CD4-positive, alpha-beta T cell (primary cell): ENCODE results near the gene ATP1A2. TPM values are rescaled to one million over a fixed set of nuclear protein-coding genes. Genes with fewer than 3 reads are reported as not detected.

Experiments used
- ATAC-seq: fragments of 200-7000 bp; cut with Tn5 transposase; one replicate; pipeline ENCODE4 v1.10.0; 2022; ENCODE audit warnings: mild to moderate bottlenecking; ENCODE audit not compliant: poor library complexity
- CTCF ChIA-PET: fragments of 350-600 bp; sonication (Branson Sonifier 250); formaldehyde crosslinking; loops from one replicate; lab custom pipeline; 2021; ENCODE audit warnings: antibody characterized with exemption, inconsistent platforms; lab: Charles Lee
- POLR2A ChIA-PET: fragments of 350-600 bp; sonication (Branson Sonifier 250); formaldehyde crosslinking; loops from one replicate; lab custom pipeline; 2021; ENCODE audit warnings: antibody characterized with exemption, inconsistent platforms; lab: Charles Lee
- DNase-seq, 14 experiments: peaks; one replicate each; pipeline ENCODE4 v3.0.0-alpha.2; 2013 to 2020; ENCODE audit warnings: mixed read lengths in 2 of 14
- H3K27ac ChIP-seq, 2 donors: one replicate each; pipeline versions ENCODE4 v1.5.1 to v1.7.0; 2013; ENCODE audit warnings: low read length in 2 of 2, low read depth in 1 of 2, mild to moderate bottlenecking in 1 of 2
- H3K27me3 ChIP-seq, 2 experiments: 1 replicate in 1 of 2; 2 replicates in 1 of 2; pipeline versions ENCODE4 v1.6.1 to v1.7.0; 2013; ENCODE audit warnings: low read length in 2 of 2, control low read depth in 1 of 2, mild to moderate bottlenecking in 1 of 2, moderate library complexity in 1 of 2; ENCODE audit not compliant: insufficient read depth in 2 of 2, control insufficient read depth in 1 of 2
- H3K36me3 ChIP-seq: one replicate; pipeline ENCODE4 v1.6.1; 2013; ENCODE audit warnings: low read length, control low read depth; ENCODE audit not compliant: insufficient read depth
- H3K4me1 ChIP-seq: one replicate; pipeline ENCODE4 v1.6.1; 2013; ENCODE audit warnings: low read length, control low read depth; ENCODE audit not compliant: insufficient read depth
- H3K4me3 ChIP-seq: one replicate; pipeline ENCODE4 v1.5.1; 2013; ENCODE audit warnings: mild to moderate bottlenecking, low read length, moderate library complexity
- H3K9me3 ChIP-seq, 2 experiments: 1 replicate in 1 of 2; 2 replicates in 1 of 2; pipeline versions ENCODE4 v1.6.1 to v1.7.0; 2013; ENCODE audit warnings: low read length in 2 of 2, mild to moderate bottlenecking in 2 of 2, control low read depth in 1 of 2, moderate library complexity in 1 of 2; ENCODE audit not compliant: control insufficient read depth in 1 of 2, insufficient read depth in 1 of 2
- H3K27ac Mint-ChIP-seq: one replicate; pipeline ENCODE4 v1.8.0; 2020; ENCODE audit warnings: mixed read lengths
- H3K27me3 Mint-ChIP-seq: one replicate; pipeline ENCODE4 v1.8.0; 2021; ENCODE audit warnings: mixed read lengths
- H3K36me3 Mint-ChIP-seq: one replicate; pipeline ENCODE4 v1.8.0; 2021; ENCODE audit warnings: low read depth, mixed read lengths
- H3K4me1 Mint-ChIP-seq: one replicate; pipeline ENCODE4 v1.8.0; 2021; ENCODE audit warnings: low read depth, mixed read lengths
- H3K4me3 Mint-ChIP-seq: one replicate; pipeline ENCODE4 v1.8.0; 2020; ENCODE audit warnings: mild to moderate bottlenecking, mixed read lengths
- H3K9me3 Mint-ChIP-seq: one replicate; pipeline ENCODE4 v1.8.0; 2020; ENCODE audit warnings: mixed read lengths
- intact Hi-C, 2 experiments: fragments of 100-400 bp; cut with DNase I in 1 of 2; cut with micrococcal nuclease in 1 of 2; formaldehyde crosslinking; loops; one replicate each; pipeline versions ENCODE4 v1.15.1 to v1.9.0; 2023 to 2025; cut with DNase I, micrococcal nuclease
- total RNA-seq, 174 experiments: library from RNA in 2 of 174; stranded (reverse) in 2 of 174; gene quantifications; one replicate each; pipeline ENCODE4 v1.2.3 and lab custom pipeline; 2021 to 2026
- TF ChIP-seq, protein P1 (sequence below): fragments of 200-600 bp; IDR thresholded peaks from one replicate; pipeline ENCODE4 v1.8.0; 2022; ENCODE audit warnings: antibody characterized with exemption, mild to moderate bottlenecking

The ATP1A2 gene
- total RNA-seq, 2 experiments from 2014 or later, result not detected

DNA sequence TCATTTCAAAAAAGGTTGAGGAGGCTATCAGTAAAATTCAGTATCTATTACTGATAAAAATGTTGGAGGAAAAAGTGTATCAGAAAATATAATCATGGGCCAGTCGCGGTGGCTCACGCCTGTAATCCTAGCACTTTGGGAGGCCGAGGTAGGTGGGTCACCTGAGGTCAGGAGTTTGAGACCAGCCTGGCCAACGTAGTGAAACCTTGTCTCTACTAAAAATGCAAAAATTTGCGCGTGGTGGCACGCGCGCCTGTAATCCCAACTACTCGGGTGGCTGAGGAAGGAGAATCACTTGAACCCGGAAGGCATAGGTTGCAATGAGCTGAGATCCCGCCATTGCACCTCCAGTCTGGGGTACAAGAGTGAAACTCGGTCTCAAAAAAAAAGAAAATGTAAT is 30.5 kb downstream of the ATP1A2 start:
- H3K27ac Mint-ChIP-seq, result no peak overlapping the region

DNA sequence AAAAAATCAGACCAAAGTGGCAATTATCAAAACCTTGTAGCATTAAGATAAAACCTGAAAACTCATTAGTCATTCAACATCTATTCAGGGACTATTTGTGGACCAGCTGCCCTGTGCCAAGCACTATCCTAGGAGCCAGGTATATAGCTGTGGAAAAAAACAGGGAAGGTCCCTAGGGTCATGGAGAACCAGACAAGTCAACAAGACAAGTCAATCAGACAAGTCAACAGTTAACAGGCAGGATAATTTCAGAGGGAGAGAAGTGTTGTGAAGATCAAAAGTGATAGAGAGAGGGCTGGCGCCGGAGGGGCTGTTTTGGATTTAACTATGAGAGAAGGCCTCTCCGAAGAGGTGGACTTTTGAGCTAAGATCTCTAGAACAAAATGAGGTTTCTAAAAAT is 32.6 kb downstream of the ATP1A2 start:
- ChIA-PET CTCF (no interaction called here), POLR2A (interaction anchor here (0.7 kb wide), 1 partner anchor 683 kb away, joined by 3 read pairs; no protein-coding TSS in a partner anchor)
- Histone ChIP-seq H3K4me1 (no peaks in the 10 kb centered on the region), H3K27me3 (no peaks in the 10 kb centered on the region), H3K9me3 (no peaks in the 10 kb centered on the region), H3K4me3 (no peak overlapping the region), H3K27ac (no peak overlapping the region), H3K36me3 (no peaks in the 10 kb centered on the region)
- Mint-ChIP-seq H3K27ac (no peak overlapping the region), H3K27me3 (peaks cover 4% of the 10 kb centered on the region), H3K4me1 (no peaks in the 10 kb centered on the region), H3K4me3 (no peak overlapping the region), H3K9me3 (no peaks in the 10 kb centered on the region), H3K36me3 (no peaks in the 10 kb centered on the region)
- TF ChIP-seq, protein P1, sequence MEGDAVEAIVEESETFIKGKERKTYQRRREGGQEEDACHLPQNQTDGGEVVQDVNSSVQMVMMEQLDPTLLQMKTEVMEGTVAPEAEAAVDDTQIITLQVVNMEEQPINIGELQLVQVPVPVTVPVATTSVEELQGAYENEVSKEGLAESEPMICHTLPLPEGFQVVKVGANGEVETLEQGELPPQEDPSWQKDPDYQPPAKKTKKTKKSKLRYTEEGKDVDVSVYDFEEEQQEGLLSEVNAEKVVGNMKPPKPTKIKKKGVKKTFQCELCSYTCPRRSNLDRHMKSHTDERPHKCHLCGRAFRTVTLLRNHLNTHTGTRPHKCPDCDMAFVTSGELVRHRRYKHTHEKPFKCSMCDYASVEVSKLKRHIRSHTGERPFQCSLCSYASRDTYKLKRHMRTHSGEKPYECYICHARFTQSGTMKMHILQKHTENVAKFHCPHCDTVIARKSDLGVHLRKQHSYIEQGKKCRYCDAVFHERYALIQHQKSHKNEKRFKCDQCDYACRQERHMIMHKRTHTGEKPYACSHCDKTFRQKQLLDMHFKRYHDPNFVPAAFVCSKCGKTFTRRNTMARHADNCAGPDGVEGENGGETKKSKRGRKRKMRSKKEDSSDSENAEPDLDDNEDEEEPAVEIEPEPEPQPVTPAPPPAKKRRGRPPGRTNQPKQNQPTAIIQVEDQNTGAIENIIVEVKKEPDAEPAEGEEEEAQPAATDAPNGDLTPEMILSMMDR, result no peak
- intact Hi-C loops, result no loop called here
- no peak for ATAC-seq
- no peak for DNase-seq

More for the DNA sequence above, 30.5 kb downstream of the ATP1A2 start:
- H3K9me3 Mint-ChIP-seq, result no peaks in the 10 kb centered on the region
- no peak overlapping the region for H3K4me3 Mint-ChIP-seq
- Histone ChIP-seq H3K4me1 (no peaks in the 10 kb centered on the region), H3K9me3 (no peaks in the 10 kb centered on the region), H3K36me3 (no peaks in the 10 kb centered on the region), H3K27me3 (peaks cover 0 to 10% of the 10 kb centered on the region in 2 experiments), H3K4me3 (no peak overlapping the region), H3K27ac (no peak overlapping the region)
- no peaks in the 10 kb centered on the region for H3K4me1 Mint-ChIP-seq
- CTCF ChIA-PET, result no interaction called here
- H3K36me3 Mint-ChIP-seq, result no peaks in the 10 kb centered on the region
- POLR2A ChIA-PET, result no interaction called here
- TF ChIP-seq, protein P1, result no peak
- H3K27me3 Mint-ChIP-seq, result peaks cover 17% of the 10 kb centered on the region
- DNase-seq (no peak), ATAC-seq (no peak)
- intact Hi-C loops, result no loop called here

DNA sequence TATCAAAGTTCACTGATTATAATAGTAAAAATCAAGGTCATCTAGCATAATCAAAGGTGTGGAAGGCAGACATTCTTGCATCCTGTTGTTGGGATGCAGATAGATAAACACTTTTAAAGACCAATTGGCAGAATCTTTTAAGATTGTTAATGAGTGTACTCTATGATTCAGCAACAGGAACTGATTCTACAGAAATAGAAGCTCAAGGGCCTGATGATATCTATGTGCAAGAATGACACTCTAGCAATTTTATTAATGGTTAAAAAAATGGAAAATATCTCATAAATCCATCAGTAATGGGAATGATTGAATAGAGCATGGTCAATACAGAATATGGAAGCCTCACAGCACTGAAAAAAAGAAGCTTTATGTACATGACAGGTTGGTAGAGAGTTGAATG is 33.7 kb downstream of the ATP1A2 start:
- no peak overlapping the region for H3K27ac ChIP-seq
- H3K4me3 Mint-ChIP-seq, result no peak overlapping the region
- H3K27me3 ChIP-seq, result no peaks in the 10 kb centered on the region
- TF ChIP-seq, protein P1, result no peak
- H3K9me3 ChIP-seq, result no peaks in the 10 kb centered on the region
- no peak for ATAC-seq
- no peak overlapping the region for H3K27ac Mint-ChIP-seq
- no peak overlapping the region for H3K4me3 ChIP-seq
- H3K4me1 ChIP-seq, result no peaks in the 10 kb centered on the region
- intact Hi-C loops, result no loop called here
- no peaks in the 10 kb centered on the region for H3K9me3 Mint-ChIP-seq
- no peaks in the 10 kb centered on the region for H3K36me3 Mint-ChIP-seq
- no peaks in the 10 kb centered on the region for H3K27me3 Mint-ChIP-seq
- DNase-seq, result no peak
- ChIA-PET POLR2A (no interaction called here), CTCF (no interaction called here)
- no peaks in the 10 kb centered on the region for H3K4me1 Mint-ChIP-seq
- H3K36me3 ChIP-seq, result no peaks in the 10 kb centered on the region
